T-helper 1 cell treated with Interleukin-12 subunit alpha and Interleukin-12 subunit beta and Interleukin-4 antibody, amounts not matched to agents 30 ng/mL and 1 ng/mL, for 36 hours (primary cell): ENCODE results near the gene HACD3. TPM values are rescaled to one million over a fixed set of nuclear protein-coding genes. Genes with fewer than 3 reads are reported as not detected.

ENCODE experiments used
- total RNA-seq: library from RNA; stranded (reverse); gene quantifications from 2 replicates; pipeline ENCODE4 v1.2.3, GENCODE V29; 2022

Gene HACD3
- total RNA-seq, 1 donor from 2014 or later, result 31.4 TPM

Other genes with a start within 250 kb of the HACD3 start
- gene PARP16, start 243.6 kb upstream of the HACD3 start, total RNA-seq, result 10.2 and 11.3 TPM in 2 replicates
- gene RNU5A-1, start 234.4 kb upstream of the HACD3 start, total RNA-seq, result not detected in 2 replicates
- not detected in 2 replicates for gene RNU5B-1, start 225.8 kb upstream of the HACD3 start, total RNA-seq
- not detected in 2 replicates for gene IGDCC3, start 152.5 kb upstream of the HACD3 start, total RNA-seq
- 0.05 and 0.59 TPM in 2 replicates for gene IGDCC4, start 107.5 kb upstream of the HACD3 start, total RNA-seq
- 43.6 and 45.0 TPM in 2 replicates for gene DPP8, start 12.8 kb upstream of the HACD3 start, total RNA-seq
- gene INTS14, start 80.7 kb downstream of the HACD3 start, total RNA-seq, result 38.5 and 42.1 TPM in 2 replicates
- 4.4 and 4.9 TPM in 2 replicates for gene SLC24A1, start 91.5 kb downstream of the HACD3 start, total RNA-seq